GM19463 (cell line): ENCODE results near the gene ZNF641.
A peak's percentile ranks its signal among the peaks of the same experiment; 100 is the strongest.

Source experiments
- ATAC-seq: cut with Tn5 transposase; IDR thresholded peaks from one replicate; pipeline ENCODE4 v1.9.1; 2021; ENCODE audit warnings: mild to moderate bottlenecking, moderate library complexity; ENCODE audit not compliant: unreplicated experiment

The ZNF641 gene

DNA sequence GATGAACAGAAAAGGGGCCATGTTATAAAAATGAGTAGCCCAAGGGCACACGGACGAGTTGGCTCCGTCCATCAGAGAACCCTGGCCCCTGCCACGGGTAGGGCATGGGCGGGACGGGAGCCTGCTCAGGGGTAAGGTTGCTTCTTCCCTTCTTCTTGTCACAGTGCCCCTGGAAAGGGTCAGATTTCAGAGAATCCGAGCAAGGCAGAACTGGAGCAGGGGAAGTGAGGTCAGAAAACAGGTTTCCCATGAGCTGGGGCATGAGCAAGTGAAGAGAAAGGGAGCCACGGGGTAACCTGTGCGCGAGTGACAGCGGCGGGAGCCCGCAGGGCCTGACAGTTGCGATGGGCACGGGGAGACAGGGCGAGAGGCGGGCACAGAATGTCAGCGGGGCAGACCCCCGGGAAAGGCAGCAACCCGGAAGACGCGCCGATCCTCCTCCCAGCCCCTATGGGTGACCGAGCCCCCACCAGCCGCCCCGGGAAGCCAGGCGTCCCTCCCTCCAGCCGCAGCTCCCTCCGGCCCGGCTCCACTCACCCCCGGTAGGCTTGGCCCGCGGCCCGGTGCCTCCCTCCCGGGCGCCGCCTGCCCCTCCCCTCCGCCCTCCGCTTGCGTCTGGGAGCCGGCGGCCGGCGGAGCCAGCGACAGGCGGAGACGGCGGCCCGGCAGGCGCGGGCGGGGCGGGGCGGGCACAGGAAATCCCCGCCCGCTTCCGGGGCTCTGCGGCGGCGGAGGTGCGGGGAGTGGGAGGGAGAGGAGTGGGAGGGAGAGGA is at the start of gene ZNF641:
Gene ZNF641 (minus strand): TSS at position 671 of the 773 bp plus-strand sequence. CDS start 2,829 bp downstream, outside the sequence.
- ATAC-seq, result peak; percentile 90

DNA sequence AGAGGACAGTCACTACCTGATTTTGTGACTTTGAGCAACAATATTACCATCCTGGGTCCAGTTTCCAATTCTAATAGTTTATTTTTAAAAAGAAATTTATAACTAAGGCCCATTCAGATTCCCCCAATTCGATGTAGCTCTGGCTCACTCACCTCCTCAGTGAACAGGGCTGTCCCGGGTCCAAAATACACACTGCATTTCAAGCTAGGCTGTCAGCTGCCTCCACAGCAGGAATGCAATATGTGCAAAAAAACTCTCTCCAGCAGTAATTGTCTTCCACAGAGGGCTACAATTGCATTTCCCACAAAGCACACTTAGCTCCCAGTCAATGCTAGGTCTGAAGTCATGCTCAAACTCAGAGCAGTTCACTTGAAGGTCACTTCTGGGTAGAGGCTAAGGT is 39.3 kb upstream of the ZNF641 start:
- no peak for ATAC-seq

DNA sequence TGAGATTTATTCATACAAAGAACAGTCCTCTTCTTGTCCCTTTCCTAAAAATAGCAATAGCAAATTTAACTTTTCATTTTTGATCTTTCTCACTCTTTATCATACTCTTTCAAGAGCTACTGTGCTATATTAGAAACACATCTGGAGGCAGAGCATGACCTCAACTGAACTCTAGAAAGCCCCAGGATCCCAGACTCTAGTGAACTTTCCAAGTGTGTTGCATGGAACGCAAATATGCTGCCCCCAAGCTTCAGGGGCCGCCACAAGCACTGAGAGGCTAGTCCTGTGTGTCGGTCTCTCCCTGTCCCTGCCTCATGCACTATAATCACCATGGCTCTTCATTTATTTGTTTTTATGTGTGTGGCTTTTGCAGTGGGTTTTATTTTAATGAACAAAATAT is 38.7 kb upstream of the ZNF641 start:
- no peak for ATAC-seq

DNA sequence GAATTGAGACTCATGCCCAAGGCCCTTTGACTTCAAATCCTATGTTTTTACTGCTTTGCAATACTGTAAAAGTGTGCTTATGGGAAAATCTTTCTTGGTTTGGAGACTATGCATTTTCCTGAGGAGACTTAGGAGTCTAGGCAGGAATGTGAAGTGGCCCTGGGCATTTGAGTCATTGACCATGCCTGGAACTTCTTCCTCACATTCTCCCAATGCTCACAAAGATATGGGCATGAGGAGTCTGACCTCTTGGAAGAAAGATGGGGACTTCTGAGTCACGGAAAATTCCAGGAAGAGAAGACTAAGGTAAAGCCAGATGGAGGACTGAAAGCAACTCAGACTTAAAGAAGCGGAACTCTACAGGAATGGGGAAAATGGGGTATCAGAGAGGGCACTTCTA is 38.2 kb upstream of the ZNF641 start:
- no peak for ATAC-seq

DNA sequence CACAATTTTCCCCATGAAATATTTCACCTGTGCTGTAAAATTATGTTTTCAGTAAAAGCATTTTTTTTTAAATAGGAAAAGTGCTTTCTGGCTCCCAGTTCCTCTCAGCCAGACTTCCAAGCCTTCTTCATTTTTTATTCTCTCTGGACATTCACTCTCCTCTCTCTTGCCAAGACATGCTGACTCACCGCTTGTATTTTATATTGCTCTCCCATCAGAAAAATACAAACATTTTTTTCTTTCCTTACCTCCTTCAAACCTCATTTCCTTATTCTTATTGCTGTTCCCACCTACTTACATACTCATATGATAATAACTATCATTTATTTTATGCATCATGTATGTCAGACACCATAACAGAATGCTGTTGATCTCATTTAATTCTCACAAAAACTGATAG is 37.7 kb upstream of the ZNF641 start:
- no peak for ATAC-seq

DNA sequence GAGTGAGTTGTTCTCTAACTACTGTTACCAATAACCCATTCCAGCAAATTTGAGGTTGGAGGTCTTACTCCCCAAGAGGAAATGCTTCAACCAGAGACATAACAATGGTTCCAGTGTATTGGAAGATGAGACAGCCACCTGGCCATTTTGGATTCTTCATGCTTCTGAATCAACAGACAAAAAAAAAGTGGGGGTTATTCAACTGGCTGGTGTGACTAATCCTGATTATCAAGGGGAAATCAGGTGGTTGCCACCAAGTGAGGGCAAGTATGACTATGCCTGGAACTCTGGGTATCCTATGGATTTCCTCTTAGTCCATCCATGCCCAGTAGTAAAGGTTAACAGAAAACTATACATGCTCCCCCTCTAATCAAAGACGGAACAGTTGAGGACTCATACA is 29.9 kb upstream of the ZNF641 start:
- no peak for ATAC-seq

DNA sequence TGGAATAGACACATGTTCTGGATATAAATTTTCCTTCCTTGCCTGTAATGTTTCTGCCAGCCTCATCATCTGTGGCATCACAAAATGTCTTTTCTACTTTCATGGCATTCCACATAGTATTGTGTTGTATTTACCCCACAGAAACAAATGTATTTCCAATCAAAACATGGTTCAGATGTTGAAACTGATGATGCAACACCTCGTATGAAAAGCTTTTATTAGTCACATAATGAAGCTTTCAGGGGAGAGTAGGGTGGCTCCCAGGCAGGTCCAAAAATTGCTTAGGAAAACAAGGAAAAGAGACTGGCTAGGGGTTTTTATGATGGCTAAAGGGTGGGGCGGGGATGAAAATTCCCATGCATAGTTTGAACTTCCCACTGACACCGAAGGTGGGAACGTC is 29.1 kb upstream of the ZNF641 start:
- no peak for ATAC-seq

DNA sequence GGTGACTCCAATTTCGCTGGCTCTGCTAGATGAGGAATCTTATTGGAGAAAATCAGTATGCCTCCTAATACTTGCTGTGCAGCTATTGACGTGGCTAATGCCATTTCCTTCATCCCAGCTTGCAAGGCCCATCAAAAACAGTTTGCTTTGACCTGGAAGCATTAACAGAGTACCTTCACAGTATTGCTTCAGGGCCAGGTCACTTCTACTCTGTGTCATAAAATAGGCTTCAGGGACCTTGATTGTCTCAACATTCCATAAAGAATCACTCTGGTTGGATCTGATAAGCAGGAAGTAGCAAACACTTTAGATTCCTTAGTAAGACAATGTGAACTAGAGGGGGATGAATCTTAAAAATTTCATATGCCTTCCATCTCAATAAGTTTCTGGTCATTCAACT is 26.9 kb upstream of the ZNF641 start:
- ATAC-seq, result no peak

DNA sequence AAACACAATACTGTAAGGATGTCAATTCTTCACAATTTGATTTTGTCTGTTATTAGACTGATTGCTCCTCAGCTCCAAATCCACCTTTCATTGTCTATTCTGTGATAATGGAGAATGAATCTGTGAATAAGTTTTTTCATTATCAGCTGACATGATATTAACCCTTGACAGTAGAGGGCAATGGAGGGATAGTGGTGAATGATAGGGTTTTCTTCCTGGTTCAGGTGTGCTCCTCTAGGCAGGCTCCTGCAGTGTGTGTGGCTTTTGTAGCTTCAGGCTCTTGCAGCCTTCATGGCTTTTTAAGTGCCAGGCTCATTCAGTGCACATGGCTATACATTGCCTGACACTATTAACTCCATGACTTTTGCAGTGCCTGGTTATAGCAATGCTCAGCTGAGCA is 23.4 kb upstream of the ZNF641 start:
- ATAC-seq, result no peak

DNA sequence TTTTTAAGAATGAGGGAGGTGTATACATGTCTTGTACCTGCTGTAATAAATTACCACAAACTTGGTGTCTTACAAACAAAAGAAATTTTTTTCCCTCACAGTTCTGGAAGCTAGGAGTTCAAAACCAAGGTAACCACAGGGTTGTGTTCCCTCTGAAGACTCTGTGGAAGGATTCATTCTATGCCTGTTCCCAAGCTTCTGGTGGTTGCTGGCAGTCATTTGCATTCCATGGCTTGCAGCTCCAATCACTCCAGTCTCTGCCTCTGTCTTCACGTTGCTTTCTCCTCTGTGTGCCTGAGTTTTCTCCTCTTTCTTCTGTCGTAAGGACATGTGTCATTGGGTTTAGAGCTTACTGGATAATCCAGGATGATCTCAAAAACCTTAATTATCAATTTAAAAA is 15.4 kb upstream of the ZNF641 start:
- no peak for ATAC-seq

DNA sequence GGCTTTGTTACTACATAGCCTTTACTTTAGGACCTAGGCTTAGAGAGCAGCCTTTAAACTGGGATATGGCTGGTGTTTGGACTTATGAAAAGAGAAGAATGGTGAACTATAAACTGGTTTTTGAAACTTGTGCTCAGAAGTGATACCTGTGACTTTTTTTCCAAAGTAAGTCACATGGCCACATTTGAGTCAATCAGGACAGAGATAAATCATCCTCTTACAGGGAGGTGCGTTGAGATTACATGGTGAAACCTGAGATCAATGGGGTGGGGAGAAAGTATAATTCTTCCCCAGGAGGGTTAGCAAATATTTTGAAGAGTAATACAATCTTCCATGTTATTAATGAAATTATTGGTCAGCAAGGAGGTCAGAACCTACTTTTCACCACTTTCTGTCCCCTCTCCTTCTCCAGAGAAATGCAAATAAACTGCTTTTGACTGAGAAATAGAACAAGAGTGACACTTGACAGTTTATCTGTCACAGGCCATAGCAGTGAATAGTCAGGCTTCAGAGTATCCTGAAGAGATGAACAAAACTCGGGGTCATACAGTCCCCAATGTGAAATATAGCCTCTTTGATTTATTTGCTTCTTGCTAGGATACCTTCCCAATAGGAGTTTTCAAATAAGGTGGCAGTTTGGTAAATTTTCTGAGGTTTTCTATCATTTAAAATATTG is 11.1 kb upstream of the ZNF641 start:
- no peak for ATAC-seq

DNA sequence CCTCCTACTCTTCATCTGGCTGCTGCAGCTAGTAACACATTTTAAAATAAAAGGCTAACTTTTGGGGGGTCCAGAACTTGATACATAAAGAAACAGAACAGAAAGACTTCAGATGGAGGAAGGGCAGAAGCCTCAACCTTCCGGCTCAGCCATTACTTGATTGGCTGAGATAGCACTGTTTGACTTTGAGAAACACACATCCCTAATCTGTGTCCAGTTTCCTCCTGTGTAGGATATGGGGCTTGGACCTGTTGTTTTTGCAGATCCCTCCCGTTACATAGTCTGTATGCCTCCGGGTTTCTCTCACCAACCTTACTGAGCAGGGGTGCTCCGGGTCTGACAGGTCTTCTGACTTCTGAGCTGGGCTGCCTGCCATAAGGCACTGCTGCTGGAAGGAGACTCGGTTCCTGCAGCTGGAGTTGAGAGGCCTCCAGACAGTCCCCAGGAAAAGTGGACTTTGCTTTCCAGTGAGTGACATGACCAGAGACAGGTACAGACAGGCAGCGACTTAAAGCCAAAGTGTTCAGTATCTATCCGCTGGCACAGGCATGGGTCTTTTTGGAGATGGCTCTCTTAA is 8.3 kb upstream of the ZNF641 start:
- no peak for ATAC-seq

DNA sequence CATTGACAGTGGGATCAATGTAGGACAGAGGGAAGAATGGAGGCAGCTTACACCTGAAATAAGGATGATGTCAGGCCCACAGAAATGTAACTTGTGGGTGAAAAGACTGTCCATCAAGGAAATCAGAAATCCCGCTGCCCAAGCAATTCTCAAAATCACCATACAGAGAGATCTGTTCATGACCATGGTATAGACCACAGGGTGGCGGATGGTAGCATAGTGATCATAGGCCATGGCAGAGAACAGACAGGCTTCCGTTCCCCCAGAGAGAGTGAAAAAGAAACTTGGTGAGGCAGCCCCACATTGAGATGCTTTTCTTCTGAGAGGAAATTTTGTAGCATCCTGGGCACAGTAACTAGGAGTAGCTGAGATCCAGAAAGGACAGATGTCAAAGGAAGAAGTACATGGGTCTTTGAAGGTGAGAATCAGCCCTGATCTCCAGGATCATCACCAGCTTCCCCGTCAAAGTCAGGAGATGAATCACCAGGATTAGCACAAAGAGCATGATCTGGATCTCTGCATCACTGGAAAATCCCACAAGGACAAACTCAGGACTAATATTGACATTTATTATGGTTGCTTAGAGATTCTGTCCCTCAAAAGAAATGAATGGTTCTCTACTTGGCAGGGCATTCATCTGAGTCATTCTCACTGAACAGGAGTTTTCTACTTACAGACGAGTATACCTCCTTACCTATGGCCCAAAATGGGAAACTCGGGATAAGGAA is 5.5 kb upstream of the ZNF641 start:
- ATAC-seq, result no peak

DNA sequence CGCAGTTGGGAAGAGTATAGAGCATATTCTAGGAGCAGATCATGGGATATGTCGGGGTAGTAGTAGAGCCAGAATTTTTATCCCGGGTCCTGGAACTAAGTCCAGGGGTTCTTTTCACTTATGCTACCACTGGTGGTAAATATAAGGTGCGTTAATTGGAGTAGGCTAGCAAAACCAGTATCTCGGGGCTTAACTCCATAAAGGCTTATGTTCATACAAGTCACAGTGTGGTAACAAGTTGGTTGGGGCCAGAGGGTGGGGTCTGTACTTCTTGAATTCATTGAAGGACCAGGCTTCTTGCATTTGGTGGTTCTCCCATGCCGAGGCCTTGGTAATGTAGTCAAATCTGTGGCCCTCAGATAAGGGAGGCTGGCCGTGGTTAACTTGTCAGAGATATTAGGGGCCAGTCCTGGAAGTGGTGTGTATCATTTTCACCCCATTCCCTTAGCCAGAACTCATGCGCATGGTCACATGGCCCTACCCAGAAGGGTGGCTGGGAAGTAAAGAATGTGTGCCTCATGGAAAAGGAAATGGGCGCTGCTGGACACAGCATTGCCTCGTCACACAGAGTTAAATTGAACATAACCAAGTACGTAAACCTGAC is 1.5 kb upstream of the ZNF641 start:
- no peak for ATAC-seq

DNA sequence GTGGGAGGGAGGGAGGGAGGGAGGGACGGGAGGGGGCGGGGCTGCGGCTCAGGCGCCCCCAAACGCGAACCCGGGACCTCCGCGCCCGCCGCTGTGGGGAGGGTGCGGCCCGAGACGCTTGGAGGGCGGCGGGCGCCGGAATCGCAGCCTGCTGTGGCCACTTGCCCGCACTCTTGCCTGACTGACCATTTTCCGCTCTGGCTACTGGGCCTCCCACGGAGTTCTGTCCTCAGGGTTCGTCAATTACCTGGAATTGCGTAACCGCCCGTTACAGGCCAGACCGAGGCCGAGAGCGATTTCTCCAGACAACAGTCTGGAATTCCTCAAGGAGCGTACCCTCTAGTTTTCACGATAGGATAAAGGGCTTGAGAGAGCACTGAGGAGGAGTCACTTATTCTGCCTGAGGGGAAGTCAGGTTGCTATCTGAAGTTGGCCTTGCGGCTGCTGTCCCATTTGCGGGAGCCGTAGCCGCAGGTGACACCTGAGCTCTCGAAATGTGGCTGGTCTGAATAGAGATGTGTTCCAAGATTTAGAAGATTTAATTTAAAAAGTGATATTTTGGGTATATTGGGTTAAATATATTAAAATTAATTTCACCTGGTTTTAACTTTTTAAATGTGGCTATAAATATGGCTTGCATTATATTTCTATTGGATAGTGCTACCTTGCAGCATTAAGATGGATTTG is 446 bp upstream of the ZNF641 start:
- ATAC-seq, result peak; percentile 3

DNA sequence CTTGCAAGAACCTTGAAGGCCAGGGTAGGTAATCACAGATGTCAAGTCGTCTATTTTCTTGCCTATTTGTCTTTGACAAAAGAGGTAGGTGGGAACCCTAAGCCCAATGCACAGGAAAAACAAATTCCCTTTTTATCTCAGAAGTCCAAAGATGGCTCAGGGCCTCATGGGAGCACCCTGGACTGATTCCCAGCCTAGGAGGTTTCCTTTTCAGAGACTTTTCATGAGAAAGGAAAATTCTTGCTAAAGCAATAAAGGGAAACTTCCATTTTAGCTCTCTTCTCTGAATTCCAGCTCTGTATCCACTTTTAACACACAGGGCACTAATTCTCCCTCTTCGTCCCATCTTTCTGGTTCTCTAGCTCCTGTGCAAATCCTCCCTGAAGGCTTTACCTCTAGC is 1.2 kb downstream of the ZNF641 start:
- no peak for ATAC-seq

DNA sequence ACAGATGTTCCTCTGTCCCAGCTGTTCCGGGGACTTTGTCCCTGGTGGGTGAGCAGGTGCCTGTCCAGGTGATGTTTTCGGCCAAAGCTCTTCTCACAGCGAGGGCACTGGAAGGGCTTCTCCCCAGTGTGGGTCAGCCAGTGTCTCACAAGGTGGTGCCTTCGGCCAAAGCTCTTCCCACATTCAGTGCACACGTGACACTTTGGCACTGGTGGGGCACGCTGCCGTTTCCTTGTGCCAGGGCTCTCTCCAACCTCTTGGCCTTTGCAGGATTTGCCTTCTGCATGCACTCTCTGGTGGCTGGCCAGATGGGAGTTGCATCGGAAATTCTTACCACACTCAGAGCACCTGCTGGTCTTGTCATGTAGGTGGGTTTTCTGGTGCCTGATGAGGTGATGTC is 7.7 kb downstream of the ZNF641 start:
- no peak for ATAC-seq

DNA sequence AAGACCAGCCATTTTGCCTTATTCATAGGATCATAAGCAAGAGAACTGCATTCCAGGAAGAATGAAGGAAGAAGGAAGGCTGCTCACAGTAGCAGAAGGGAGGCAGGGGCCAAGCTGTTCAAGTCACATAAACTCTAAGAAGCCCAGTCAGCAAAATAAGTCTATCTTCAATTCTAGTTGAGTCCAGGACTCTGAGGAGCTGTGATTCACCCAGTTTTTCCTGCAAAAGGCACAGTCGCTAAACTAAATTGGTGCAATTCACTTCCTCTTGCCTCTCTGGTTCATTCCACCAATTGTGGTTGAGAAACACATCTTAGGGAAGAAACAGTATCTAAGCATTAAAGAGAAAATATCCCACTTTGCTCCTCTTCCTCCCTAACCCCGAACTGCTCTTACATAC is 9.8 kb downstream of the ZNF641 start:
- no peak for ATAC-seq

DNA sequence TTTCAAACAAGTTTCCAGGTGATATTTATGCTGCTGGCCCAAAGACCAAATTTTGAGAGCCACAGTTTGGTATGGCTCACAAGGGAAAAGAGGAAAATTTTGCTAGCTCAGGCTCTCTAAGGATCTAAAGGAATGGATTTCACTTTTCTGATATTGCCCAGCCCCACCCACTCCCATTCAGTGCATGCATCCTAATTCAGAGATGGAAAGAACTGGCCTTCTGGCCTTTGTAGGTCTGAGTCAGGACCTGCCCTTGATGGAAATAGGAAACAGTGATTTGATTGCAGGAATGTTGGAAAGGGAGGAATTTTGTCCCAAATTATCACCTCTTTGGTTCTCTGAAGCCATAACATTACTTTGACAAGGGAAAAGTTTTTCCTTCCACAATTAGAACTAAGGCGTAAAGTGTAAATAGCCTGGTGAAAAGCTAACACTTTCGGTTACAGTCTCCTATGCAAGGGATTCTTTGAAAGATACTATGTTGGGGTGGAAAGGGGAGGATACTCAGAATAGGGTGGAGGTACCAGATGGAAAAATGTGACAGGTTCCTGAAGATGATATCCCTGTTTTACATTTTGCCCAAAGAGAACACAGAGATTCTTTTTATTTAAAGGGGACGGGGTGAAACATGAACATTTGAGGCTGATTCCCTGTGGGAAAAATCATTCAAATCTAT is 11.1 kb downstream of the ZNF641 start:
- ATAC-seq, result no peak

DNA sequence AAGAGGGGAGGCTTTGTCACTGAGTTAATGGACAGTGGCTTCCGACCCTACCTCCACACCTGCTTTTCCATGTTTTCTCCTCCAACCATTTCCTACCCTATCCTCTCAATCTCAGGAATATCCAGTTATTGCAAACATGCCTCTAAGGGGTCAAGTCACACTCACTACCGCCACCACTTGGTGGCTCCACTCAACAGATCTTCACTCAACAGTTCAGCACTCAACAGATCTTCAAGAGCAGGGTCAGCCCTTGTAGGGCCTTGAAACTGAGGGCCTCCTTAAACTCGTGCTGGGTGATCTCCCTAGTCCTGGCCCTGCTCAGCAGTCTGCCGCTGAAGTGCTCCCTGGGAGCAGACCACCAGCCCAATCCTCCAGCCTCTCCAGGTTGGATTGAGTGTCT is 14.2 kb downstream of the ZNF641 start:
- ATAC-seq, result no peak
